Limb (tissue), 2 donors: ENCODE measurements around the gene RSPO1.

Experiments used
- DNase-seq, 2 donors: peaks; one replicate each; pipeline ENCODE4 v3.0.0-alpha.2; 2016; ENCODE audit errors: extremely low spot score in 2 of 2

Gene RSPO1

DNA sequence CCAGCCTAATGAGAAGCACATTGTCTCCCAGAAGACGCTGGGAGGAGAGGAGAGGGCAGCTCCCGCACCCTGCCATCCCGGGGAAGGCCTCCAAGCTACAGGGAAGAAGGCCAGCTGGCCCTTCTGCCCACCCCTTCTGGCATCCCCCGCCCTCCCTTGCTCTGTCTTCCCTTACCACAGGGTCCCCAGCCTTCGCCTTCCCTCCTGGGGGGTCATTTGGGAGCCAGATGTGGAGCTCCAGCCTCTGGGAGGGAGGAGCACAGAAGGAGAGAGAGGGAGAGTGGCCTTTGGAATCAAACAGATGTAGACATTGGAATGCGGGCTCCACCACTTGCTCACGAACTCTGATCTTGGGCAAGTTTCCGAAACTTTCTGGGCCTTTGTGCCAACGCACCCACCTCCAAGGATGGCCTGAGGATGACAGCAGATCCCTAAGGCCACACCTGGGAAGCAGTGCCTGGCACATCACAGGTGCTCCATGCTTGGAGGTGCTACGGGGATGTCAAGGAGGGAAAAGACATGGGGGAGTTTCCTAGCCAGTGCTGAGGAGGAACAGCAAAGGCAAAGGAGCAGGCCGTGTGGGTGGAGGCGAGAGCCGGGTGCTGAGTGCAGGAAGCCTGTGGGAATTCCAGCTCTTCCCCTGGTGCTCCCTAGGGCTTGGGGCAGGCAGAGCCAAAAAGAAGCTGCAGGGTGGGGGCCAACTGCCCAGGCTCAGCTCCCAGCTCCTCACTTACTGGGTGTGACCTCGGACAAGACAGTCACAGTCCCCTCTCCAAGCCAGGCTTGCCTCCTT, 23.1 kb upstream of the RSPO1 start:
- no peak for DNase-seq

DNA sequence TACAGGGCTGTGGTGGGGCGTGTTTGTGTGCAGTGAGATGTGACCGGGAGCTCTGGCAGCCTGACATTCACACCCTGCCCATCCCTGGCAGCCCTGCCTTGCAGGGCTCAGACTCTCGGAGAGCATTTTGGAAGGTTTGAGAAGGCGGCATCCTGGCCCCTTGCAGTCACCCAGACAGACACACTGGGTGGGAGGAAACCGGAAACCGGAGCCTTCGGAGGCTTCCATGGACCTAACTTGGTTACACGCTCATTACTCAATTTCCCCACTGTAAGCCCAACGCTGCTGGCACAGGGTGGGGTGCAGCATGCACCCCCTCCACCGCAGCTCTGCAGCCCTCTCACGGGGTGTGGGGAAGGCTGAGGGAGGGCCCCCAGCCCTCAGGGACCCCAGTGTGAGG, 22.2 kb upstream of the RSPO1 start:
- no peak for DNase-seq

DNA sequence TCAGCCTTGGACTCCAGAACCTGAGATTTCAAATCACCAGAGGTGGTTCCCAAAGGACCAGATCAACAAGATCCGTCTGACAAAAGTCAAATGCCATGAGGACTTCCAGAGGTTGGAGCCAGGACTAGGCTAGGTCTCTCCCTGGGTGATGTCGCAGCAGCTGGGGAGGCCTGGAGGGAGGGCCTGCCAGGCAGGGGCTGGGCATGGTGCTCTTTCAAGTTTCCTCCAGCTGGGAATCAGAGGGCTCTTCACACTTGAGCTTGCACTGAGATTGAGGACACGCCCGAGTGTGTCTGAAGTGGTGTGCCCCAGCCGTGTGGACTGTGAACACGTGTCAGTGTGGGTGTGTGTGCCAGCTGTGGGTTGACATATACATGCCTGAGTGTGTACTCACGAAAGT, 21.3 kb upstream of the RSPO1 start:
- DNase-seq: no peak

DNA sequence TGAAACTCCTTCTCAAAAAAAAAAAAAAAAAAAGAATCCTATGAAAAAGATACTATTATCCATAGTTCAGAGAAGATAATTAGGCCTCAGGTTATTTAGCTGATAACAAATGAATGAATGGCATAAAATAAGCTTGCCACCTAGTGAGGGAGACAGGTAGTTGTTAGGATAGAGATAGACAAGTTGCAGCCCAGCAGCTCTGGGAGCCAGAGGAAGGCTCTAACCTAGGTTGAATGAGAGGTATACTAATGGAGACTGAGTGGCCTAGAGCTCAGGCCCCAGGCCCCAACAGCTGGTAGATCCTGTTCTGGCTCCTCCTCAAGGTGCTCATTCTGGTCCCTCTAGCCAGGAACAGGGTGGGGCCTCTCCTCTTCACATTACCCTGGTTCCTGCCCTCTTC, 20.6 kb upstream of the RSPO1 start:
- no peak for DNase-seq

DNA sequence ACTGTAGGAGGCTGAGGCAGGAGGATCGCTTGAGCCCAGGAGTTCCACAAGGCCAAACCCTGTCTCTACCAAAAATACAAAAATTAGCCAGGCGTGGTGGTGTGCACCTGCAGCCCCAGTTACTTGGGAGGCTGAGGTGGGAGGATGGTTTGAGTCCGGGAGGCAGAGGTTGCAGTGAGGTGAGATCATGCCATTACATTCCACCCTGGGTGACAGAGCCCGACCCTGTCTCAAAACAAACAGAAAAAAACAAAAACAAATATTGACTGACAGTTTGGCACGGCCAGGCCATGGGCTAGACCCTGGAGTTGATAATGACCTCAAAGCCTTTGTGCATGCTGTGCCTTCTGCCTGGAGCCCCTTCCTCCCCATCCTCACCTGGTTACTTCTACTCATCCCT, 19.2 kb upstream of the RSPO1 start:
- DNase-seq: no peak

DNA sequence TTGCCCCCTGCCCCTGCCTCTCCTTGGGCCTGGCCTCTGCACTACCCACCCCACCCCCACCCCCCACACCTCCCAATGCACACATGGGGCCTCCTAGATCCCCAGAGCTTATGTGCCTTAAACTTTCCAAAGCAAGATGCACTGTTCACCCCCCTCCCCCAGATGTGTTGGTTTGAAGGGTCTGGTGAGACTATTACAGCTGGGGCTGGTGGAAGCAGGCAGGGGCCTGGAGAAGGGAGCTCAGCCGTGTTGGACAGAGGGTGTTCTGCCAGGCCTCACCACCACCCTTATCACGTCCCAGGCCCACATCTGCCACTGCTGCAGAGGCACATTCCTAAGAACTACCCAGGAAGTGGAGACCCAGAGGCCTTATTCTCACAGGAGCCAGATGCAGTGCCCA, 18.3 kb upstream of the RSPO1 start:
- no peak for DNase-seq

DNA sequence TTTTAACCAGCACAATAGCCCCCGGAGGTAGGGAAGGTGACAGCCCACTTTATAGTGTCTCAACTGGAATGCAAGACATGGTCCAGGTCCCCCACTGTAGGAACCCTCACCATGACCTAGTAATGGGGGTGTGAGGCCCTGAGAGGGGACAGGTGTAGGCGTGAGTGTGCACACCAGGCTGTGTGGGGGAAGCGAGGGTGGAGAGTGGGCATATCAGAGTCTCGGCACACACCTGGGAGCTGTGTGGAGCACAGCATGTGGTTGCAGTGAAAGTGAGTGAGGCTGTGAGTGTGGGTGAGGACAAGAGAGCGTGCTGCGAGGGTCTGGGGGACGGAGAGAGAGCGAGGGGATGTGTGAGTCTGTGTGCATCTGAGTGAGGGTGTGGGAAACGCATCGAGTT, 17.1 kb upstream of the RSPO1 start:
- DNase-seq: no peak

DNA sequence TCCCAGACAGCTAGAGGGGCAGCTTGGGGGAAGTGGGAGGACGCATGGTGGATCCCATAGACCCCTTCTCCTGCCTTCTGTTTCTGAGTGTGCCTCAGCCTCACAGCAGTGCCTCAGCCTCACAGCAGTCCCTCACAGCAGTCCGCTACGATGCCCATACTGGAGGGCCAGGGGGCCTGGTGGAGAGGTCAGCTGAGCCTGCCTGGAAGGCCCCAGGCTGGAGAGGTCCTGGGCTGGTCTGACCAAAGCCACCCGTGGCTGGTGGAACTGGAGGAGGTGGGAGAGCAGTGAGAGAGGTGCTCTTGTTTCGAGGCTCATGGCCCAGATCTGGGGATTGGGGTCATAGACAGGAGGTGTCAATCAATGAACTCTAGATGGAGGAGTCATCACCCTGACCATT, 16.0 kb upstream of the RSPO1 start:
- DNase-seq: no peak

DNA sequence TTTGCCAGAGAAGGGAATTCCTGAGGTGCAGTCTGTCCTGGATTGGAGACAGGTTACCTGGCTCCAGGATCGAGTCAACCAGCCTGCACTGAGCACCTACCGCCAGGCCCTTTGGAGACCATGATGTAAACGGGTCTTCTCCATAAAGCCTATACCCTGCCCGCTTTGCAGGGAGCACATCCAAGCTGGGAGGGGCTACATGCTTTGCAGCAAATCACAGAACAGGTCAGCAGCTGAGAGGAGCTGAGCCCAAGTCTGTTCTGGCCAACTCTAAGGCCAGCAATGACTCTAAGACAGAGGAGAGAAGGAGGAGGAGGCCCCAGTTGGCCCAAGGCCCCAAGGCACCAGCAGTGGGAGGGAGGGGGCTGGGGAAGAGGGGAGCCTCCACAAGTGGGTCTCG, 15.5 kb upstream of the RSPO1 start:
- DNase-seq: no peak

DNA sequence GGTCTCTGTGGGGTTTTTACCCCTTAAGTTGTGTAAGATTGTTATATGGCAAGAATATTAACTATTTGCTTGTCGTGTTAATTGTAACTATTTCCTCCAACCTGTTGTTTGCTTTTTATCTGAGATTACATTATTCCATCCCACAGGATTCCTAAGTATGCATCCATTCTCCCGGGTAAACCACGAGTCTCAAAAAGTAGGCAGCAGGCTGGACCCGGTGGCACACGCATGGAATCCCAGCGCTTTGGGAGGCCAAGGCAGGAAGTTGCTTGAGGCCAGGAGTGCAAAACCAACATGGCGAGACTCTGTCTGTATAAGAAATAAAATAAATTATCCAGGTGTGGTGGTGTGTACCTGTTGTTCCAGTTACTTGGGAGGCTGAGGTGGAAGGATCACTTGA, 12.6 kb upstream of the RSPO1 start:
- DNase-seq: no peak

DNA sequence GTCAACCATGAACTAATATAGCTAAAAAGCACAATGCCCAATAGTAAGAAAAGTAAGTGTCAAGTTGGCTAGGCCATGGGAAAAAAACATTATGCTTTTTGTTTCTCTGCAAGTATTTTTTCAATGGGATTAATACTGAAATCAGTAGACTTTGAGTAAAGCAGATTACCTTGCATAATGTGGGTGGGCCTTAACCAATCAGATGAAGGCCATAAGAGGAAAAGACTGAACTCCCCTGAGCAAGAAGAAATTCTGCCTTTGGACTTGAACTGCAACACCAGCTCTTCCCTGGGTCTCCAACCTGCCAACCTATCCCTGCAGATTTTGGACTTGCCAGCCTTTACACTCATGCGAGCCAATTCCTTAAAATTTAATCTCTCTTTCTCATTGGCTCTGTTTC, 6.4 kb upstream of the RSPO1 start:
- no peak for DNase-seq

DNA sequence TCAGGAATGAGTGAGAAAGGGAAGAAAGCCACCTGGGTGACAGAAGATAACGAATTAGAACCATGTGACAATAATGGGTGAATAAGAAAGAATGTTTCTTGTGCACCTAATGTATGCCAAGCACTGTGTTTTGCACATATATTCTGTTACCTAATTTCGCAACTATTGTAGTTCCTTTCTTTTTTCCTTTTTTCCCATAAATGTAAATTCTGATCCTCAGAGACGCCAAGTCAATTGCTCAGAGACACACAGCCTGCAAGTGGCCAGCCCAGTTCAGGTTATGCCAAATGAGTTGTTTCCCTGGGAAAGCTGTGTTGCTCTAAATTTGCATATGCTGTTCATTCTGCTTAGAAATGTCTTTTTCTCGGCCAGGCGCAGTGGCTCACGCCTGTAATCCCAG, 1.7 kb upstream of the RSPO1 start:
- no peak for DNase-seq

DNA sequence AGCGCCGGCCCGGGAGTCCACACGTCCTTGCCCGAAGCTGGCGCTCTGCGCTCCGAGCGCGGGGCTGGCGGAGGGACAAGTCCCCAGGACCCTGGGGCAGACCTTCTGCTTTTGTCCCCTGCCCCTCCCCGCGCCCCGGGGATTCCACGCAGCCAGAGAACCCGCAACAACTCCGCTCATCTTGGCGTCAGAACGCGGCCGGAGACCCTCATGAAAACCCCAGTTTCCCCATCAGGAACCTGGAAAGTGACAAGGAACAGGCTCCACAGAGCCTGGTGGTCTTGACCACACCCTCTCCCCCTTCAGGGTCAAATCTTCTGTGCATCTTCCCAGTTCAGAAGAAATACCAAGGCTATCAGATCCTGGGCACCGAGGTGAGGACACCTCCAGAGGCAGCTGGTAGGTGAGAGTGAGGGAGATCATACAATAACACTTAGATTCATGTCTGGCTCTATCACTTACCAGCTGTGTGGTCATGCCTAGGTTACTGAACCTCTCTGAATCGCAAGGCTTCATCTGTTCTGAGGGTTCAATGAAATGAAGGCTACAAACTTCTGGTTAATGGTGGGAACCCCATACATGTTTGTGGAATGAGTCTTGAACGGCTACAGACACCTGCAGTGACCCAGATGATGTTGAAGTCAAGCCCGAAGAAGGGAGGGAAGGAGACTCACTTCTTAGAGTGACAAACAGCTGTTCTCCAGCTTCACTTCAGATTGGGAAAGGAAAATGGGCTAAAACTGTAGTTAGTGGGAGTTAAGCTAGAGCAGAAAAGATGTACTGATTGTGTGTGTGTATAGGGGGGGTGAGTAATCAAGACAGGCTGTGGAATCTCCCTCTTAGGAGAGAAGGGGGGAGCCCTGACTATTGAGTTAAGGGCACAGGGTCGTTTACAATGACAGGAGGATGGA, 555 bp upstream of the RSPO1 start:
- no peak for DNase-seq

DNA sequence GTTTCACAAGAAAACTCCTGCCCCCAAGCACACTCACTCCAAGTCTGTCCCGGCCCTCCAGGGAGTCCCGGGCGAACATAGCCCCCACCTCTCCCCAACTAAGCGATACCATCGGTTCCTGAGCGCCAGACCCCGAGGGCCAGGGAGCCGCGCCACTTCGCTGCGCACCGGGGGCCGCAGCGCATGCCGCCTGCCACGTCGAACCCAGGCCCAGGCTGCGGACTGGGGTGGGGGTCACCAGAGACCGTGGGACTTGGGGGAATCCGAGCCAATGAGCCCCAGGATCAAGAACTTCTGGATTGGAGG, 801 bp downstream of the RSPO1 start:
- no peak for DNase-seq

DNA sequence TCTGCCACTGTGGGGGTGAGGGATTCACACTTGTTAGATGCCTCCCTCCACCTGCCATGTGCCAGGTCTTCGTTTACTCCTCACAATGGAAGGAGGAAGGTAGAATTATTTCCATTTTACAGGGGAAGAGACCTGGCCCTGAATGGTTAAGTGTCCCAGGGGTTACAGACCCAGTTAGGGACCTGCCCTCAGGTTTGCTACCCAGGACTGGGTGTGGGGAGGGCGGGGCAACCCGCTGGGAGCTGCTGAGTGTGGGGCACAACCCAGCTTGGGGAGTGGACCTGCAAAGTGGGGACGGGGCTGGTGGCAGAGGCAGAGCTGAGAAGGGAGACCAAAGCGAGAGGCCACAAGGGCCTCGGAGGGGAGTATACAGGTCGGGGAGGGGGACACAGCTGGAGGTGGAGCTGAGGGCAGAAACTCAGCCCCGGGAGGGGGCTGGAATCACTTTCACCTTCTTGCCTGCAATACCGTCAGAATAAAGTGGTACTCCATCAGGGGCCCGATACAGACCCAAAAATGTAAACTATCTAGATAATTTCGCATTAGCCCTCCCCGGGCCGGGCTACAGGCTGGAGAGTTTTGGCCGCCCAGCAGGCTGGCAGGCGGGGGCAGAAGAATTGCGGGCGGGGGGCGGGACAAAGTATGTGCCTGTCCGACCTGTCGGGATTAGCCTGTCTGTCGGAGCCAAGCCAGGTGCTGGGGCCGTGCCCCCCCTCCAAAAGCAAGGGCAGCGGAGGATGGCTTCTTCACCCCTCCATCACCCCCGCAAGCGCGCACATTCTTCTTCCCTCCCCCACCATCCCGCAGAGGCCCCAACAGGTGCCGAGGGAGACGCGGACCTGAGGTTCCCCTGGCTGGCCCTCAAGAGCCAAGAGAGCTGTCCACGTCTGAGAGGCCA, 1.4 kb downstream of the RSPO1 start:
- DNase-seq: no peak

DNA sequence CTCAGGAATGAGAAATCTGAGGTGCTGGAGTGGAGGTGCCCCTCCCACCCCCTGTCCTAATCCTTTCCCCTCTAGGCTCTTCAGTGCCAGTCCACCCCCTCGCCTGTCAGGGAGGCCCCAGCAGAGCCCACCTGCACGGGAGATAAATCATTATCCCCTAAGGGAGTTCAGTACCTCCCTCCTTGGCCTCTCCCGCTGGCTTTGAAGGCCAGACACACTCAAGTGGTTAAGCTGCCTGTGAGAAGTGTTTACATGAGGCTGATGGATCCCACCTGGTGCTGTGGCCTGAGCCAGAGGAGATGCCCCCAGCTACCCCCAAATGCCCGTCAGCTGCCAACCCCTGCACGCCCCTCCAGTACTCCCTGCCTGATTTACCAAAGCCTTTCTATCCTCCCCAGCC, 3.7 kb downstream of the RSPO1 start:
- DNase-seq: no peak

DNA sequence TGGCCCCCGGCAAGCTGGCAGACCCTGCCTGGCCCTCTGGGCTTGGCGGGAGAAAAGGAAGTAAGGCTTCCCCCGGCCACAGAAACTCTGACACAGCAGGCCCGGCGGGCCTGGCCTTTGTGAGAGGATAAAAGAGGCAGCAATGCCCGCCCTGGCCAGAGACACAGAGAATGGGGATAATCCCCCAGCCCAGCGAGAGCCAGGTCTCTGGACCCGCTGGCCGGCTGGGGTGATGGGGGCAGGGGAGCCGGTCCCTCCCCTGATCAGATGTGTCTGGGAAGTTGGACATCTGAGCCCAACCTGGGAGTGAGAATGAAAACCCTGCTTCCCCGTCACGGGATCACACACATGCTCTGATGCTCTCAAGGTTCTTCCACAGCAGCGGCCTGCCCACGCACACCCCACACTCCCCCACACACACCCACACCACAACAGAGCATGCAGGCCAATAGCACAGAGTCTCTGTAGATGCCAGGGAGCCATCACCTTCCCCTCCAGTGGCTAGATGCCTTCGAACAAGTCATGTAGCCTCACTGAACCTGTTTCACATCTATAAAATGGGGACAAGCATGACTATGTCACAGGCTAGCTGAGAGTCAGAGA, 4.2 kb downstream of the RSPO1 start:
- no peak for DNase-seq

DNA sequence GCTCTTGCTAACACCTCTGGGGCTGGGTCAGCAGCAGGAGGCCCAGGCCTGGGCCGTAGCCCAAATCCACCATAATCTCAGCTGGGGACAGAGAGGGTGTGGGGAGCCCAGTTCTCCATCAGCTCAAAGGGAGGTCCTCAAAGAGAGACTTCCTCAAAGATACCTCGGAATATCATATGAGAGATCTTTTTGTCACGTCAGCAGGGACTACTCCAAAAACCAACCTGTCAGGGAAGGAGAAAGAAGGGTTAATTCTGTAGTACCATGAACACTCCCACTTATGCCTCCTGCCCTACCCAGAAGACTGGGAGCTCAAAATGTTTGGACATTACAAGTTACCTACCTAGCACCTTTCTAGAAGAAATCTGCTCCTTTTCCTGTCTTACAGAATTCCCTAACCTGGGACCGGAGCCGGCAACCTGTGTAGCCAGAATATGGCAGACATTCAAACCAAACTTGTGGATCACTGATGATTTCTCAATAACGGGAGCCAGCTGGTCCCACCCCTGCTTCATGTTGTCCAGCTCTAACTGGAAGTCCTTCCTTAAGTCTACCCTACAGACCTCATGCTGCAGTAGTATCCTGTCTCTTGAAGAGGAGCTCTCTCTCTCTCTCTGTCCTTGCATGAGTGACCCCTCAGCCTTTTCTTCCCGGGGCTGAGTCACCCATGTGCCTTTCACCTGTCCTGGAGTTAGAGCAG, 4.8 kb downstream of the RSPO1 start:
- DNase-seq: no peak

DNA sequence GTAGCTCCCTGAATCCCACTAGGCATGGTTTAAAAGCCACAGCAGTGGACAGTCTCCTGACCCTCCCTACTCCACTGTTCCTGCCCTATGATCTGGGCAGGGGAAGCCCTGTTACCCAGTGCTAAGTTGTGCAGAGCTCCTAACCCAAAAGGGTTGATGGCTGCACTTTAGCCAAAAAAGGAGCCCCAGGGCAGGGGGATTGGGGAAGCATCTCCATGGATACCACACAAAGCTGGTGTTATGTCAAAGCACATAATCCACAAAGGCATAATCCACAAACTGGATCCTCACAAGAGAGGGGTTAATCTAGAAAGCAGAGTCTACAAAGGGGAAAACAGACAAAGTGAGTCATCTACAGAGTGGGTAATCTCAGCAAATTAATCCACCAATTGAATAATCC, 5.7 kb downstream of the RSPO1 start:
- DNase-seq: no peak

DNA sequence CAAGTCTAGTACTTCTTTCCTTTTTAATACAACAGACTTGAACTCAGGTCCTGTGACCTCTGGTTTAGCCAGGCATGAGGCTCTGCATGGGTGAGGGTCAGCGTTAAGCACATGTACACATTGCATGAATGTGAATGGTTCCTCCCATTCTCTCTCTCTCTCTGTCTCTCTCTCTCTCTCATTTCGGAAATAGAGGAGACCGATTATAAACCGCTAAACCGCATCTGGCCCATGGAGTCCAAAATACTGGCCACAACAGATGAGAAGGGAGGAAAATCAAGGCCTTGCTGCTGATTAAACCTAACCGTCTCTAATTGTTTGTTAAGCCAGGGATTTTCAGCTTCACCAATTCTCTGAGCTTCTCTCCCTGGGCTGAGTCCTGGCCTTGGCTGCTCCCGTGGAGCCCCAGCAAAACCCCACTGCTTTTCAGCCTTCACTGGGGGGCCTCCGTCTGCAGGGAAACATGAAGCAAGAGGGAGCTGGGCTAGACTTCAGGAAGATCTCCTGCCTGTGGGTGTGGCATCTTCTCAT, 6.6 kb downstream of the RSPO1 start:
- DNase-seq: no peak

DNA sequence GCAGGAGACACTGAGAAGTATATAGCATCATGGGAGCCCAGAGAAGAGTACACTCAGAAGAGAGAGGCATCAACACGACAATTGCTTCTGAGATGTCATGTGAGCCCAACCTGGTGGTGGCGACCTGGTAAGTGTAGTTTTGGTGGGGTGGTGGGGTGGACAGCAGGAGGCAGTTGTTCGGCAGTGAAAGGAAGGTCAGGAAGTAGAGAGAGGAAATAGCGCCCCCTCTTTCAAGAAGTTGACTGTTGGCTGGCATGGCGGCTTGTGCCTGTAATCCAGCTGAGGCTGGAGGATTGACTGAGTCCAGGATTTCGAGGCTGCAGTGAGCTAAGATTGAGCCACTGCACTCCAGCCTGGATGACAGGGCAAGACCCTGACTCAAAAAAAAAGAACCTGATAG, 12.6 kb downstream of the RSPO1 start:
- no peak for DNase-seq
